OCI-LY3 (cell line): ENCODE measurements around the gene EPM2A.

Experiments
- EZH2phosphoT487 ChIP-seq: fragments of 200-600 bp; shearing (Covaris generic); IDR thresholded peaks from 2 replicates; pipeline ENCODE4 v1.6.1; 2018; ENCODE audit warnings: antibody characterized with exemption, mixed run types, low read depth
- TF ChIP-seq, protein P1 (sequence below): fragments of 200-600, 300-600 bp; sonication (generic); IDR thresholded peaks from 2 replicates; pipeline ENCODE4 v1.5.1; 2014; ENCODE audit warnings: antibody characterized with exemption, low read length, low read depth

DNA sequence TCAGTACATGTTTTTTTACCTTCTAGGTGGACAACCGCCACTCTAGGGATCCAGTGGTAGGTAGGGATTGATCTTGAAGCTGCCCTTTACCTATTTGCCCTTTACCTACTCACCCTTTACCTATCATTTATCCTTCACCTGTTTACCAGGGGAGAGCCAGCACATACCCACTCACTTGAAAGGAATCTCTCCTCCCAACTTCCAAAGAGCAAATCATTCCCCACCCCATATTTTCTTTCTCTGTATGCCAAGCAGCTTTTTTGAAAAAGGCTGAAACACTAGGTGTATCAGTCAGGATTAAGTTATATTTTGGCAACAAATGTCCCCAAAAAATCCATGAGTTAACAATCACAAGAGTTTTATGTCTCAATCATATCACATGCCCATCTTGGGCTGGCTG, 10.5 kb upstream of the EPM2A start:
- TF ChIP-seq, protein P1, sequence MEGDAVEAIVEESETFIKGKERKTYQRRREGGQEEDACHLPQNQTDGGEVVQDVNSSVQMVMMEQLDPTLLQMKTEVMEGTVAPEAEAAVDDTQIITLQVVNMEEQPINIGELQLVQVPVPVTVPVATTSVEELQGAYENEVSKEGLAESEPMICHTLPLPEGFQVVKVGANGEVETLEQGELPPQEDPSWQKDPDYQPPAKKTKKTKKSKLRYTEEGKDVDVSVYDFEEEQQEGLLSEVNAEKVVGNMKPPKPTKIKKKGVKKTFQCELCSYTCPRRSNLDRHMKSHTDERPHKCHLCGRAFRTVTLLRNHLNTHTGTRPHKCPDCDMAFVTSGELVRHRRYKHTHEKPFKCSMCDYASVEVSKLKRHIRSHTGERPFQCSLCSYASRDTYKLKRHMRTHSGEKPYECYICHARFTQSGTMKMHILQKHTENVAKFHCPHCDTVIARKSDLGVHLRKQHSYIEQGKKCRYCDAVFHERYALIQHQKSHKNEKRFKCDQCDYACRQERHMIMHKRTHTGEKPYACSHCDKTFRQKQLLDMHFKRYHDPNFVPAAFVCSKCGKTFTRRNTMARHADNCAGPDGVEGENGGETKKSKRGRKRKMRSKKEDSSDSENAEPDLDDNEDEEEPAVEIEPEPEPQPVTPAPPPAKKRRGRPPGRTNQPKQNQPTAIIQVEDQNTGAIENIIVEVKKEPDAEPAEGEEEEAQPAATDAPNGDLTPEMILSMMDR = no peak
- TF ChIP-seq EZH2phosphoT487 = no peak
